A549 (cell line): Measurements from ENCODE around the gene TRH.

Source experiments
- BHLHE40 ChIP-seq: IDR thresholded peaks from 2 replicates; pipeline ENCODE4 v1.6.1; 2012; ENCODE audit warnings: low read depth, low read length, inconsistent platforms
- CTCF ChIP-seq: fragments of >200 bp; sonication (Bioruptor Twin); formaldehyde crosslinking; IDR thresholded peaks from 3 replicates; pipeline ENCODE4 v1.5.1; 2016
- MAX ChIP-seq: IDR thresholded peaks from 2 replicates; pipeline ENCODE4 v1.6.1; 2012
- POLR2A ChIP-seq: IDR thresholded peaks from 2 replicates; pipeline ENCODE4 v1.6.1; 2012; ENCODE audit warnings: mild to moderate bottlenecking, low read length
- REST ChIP-seq: fragments of 200-600 bp; sonication (generic); IDR thresholded peaks from 2 replicates; pipeline ENCODE4 v1.6.1; 2016; ENCODE audit warnings: antibody characterized with exemption, mild to moderate bottlenecking, moderate library complexity

GRCh38 chr3:129974564-129974832 lies at the start of gene TRH:
- no peak for TF ChIP-seq CTCF
- TF ChIP-seq BHLHE40: no peak
- TF ChIP-seq MAX: no peak
- no peak for TF ChIP-seq POLR2A
- TF ChIP-seq REST: no peak
